KG1 (cell line): ENCODE results near the gene MVB12B.

Experiments
- DNase-seq: peaks from one replicate; lab custom pipeline; 2025; lab: John Stamatoyannopoulos, UW

Gene MVB12B

GRCh38 chr9:126303488-126303887 is 23.1 kb upstream of the MVB12B start:
- no peak for DNase-seq

DNA sequence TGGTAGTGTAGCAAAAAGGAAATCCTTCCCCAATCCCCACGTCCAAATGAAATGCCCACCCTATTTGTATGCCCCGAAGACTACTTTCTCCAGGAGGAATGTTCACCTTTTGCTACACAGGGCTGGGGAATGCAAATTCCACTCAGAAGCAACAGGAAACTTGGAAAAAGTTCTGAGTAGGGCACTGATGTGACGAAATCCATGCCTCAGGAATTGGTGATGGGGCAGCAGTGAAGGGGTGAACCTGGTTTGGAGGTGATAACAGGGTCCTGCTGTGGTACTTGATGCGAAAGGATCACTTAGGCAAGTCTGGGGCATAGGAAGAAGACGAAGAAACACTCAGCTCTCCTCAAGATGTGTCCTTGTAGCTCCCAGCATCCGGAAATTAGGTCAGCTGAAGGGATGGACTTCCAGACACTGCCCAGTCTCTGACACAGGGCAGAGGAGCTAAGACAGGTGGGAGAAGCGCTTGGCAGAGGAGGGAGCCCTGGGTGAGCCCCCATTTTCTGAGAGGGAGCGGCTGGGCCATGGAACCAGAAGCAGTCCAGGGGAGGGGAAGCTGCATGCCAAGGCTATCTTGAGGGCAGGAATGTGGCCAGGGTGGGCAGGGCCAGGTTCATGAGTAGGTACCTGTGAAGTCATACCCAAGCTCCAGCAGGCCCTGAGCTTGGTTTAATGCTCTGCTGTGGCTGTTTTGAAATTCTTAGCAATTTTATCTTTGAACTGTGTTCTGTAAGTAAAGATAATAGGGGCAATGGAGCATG is 22.2 kb upstream of the MVB12B start:
- DNase-seq = no peak

DNA sequence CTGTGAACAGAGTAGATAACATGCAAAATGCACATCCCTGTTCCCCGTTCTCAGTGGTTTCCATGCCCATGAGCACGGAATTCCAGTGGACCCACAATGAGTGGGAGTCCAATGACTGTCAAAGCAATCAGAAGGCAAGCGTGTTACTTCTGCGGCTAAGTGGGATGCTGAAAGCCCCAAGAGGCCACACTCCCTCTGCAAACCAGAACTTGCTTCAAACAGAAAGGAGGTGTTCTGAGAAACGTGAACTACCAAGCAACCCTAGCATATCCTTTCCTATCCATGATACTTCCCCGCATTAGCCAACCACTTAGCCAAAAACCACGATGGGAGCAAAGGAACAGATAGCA is 21.7 kb upstream of the MVB12B start:
- DNase-seq = no peak

GRCh38 chr9:126306071-126306647 is 20.5 kb upstream of the MVB12B start:
- no peak for DNase-seq

DNA sequence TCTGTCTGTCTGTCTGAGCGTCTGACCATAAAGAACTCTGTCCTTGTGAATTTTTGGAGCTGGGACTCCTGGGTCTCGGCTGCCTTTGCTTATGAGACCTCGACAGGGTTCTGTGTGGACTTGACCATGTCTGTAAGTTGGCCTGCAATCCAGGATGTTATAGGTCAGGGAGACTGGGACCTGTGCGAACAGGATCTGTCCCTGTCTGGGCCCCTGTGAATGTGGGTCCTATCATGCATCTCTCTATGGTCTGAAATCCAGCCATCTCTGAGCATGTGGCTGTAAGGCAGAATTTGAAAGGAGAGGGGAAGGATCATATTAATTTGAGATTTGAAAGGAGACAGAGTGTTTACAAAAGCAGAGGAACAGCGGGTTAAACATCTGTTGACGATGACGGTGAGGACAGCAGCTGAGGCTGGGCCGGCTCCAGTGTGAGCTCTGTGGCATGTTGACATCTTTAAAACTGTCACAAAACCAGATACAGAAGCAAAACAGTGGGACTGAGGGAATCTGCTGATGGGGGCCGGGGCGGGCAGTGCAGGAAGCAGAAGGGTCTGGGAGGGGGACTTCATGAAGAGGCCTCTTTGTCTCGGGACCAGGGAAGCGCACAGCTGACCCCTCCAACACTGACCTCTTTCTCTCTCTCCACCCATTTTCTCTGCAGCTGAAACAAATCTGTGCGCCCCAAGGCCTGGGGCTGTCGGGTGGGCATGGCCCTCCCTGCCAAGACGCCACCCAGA is 19.1 kb upstream of the MVB12B start:
- DNase-seq = no peak

DNA sequence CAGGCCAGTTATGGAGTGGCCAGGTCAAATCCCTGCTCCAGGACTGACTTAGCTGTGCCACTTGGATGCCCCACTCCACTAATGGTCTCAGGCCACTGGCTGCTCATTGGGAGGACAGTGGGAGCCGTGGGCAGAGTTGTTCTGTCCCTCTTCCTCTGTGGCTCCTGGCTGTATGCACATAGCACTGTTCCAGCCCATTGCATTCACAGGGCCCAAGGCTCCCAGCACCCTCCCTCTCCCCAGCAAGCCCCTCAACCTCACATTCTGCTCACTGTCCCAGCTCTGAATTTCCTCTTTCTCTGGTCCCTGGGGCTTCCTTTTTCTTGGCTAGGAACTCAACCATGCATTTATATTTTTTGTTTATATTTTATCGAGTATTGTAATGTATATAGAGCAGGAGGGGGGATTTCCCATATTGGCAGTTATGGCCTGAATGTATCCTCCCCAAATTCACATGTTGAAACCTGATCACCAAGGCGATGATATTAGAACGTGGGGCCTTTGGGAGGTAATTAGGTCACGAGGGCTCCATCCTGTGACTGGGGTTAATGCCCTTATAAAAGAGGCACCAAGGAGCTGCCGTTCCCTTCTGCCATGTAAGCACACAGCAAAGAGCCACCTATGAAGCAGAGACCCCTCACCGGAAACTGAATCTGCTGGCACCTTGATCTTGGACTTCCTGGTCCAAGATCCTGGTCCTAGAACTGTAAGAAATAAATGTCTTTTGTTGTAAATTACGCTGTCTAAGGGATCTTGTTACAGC is 17.0 kb upstream of the MVB12B start:
- DNase-seq = no peak

DNA sequence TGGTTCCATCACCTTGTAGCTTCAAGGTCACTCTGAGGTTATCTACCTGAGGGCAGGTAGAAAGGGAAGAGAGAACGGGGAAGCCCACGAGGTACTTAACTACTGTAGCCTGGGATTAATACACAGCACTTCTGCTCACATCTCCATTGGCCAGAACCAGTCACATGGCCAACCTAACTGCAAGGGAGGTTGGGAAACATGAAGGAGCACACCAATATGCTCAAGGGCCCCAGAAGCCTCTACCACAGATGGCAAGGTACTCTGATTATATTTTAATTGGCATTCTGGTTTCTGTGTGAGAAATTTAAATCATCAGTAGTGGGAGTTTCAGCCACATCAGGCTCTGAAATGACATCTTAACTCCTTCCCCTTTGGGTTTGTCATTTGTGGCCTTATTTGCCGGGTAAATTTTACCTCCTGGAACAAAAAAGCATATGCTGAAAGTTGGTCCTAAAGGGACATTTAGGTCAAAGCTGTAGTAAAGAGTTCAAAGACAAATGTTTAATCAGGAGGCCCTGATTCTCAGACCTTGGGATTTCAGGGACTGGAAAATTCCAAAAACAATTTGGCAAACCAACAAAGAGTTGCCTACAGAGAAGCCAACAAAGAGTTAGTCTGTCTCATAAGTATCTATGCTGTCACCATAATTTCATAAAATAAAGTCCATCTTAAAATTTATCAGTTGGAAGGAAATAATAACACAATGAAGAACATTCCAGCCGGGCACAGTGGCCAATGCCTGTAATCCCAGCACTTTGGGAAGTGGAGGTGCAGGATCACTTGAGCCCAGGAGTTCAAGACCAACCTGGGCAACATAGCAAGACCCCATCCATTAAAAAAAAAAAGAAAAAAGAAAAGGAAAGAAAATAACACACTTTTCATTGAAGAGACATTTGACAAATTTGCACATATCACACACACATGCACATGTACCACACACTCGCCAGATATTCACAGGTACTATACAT is 13.8 kb upstream of the MVB12B start:
- DNase-seq = no peak

GRCh38 chr9:126316085-126316655 is 10.5 kb upstream of the MVB12B start:
- no peak for DNase-seq

DNA sequence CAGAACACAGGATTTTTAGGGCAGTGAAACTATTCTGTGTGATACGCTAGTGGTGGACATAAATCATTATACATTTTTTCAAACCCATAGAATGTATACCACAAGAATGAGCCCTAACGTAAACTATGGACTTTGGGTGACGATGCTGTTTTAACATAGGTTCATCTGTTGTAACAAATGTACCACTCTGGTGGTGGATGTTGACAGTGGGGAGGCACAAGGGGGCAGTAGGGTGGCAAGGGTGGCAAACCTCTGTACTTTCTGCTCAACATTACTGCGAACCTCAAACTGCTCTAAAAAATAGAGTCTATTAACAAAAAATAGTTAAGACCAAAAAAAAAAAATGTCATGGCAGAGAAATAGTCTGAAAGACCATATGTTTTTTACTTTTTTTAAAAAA is 9.1 kb upstream of the MVB12B start:
- no peak for DNase-seq

GRCh38 chr9:126318858-126319257 is 7.8 kb upstream of the MVB12B start:
- no peak for DNase-seq

DNA sequence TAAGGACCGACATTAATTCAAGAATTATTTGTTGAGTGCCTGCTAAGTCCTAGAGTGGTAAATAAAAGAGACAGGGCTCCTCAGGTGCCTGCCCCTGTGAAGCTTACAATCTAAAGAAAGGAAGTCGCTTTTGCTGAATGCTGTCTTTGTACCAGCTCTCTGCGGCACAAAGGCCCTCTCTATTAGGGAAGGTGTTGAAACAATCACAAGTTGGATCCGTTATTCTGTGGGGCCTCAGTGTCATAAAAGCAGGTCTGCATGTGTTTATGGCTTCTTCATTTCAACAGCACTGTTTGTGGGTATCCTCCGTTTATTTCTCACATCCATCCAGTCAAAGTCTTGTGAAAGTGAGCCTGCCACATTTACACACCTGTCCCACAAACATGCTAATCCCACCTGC is 7.0 kb upstream of the MVB12B start:
- DNase-seq = no peak

GRCh38 chr9:126320158-126320922 is 6.3 kb upstream of the MVB12B start:
- no peak for DNase-seq

DNA sequence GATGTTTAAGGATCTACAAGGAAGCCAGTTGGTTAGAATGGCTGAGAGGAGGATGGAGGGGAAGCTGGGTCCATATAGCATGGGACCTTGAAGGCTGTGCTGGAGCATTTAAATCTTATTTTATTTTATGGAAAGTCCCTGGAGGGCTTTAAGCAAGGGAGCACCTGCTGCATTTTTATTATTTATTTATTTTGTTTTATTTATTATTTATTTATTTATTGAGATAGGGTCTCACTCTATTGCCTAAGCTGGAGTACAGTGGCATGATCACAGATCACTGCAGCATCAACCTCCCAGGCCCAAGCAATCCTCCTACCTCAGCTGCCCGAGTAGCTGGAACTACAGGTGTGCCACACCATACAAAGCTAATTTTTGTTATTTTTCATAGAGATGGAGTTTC is 4.9 kb upstream of the MVB12B start:
- DNase-seq = no peak

DNA sequence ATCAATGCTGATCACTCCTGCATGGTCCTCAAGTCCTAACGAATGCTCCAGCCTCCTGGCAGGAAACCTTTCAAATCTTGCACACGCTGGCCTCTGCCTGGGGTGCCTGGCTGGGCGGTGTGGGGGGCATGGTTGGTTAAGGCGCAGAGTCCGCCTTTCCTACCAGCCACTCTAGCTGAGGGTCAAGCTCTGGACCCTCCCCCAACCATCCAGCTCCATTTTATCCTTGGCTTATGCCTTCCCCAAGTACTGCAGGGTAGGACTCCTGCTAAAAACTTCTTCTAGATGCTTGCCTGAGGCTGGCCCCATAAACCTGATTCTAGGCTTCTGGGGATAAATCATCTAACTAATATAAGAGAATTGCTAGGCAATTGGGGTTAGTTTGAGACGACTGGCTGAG is 808 bp upstream of the MVB12B start:
- DNase-seq = no peak

- DNase-seq = no peak
These were observed 531 bp downstream of the MVB12B start for GRCh38 chr9:126327006-126327713.

DNA sequence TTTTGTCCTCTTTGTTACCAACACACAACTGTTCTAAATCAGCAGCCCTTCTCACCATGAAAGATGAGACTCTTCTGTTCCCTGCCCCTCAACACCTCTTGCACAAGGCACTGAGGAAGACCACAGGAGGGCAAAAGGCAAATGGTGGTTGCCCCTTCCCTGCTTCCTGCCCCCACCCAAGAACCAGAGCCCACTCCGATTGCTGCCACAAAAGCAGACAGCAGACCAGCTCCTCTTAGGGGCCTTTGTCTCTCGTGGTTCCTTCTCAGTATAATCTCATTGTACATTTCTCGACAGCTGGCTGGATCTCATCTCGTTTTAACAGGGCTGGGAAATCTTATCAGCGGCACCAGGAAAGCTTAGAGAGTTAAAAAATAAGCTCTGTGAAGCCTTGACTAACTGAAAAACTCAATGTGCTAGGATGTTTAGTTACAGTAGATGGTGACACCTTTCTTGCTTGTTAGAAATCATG is 1.1 kb downstream of the MVB12B start:
- DNase-seq = no peak

GRCh38 chr9:126328407-126328806 is 1.8 kb downstream of the MVB12B start:
- no peak for DNase-seq

GRCh38 chr9:126329476-126330275 is 3.0 kb downstream of the MVB12B start:
- no peak for DNase-seq

GRCh38 chr9:126330536-126330935 is 3.9 kb downstream of the MVB12B start:
- DNase-seq = no peak
